ENCODE data around the gene HSPB2.

DNA sequence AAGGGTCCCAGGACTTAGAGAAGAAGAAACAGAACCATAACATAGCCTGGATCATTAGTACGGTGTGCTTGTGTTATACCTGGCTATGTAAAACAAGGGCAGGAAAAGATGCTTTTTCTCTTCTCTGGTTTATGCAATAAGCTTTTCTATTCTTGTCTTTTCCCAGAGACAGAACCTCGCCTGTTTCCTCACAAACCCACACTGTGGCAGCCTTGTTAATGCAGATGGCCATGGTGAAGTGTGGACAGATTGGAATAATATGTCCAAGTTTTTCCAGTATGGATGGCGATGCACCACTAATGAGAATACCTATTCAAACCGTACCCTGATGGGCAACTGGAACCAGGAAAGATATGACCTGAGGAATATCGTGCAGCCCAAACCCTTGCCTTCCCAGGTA lies 30.3 kb upstream of the HSPB2 start:
- no peak for TF ChIP-seq CREM (CRISPR knock-in tag; IDR thresholded peaks at IDR 0.05)
- TF ChIP-seq, protein P1, sequence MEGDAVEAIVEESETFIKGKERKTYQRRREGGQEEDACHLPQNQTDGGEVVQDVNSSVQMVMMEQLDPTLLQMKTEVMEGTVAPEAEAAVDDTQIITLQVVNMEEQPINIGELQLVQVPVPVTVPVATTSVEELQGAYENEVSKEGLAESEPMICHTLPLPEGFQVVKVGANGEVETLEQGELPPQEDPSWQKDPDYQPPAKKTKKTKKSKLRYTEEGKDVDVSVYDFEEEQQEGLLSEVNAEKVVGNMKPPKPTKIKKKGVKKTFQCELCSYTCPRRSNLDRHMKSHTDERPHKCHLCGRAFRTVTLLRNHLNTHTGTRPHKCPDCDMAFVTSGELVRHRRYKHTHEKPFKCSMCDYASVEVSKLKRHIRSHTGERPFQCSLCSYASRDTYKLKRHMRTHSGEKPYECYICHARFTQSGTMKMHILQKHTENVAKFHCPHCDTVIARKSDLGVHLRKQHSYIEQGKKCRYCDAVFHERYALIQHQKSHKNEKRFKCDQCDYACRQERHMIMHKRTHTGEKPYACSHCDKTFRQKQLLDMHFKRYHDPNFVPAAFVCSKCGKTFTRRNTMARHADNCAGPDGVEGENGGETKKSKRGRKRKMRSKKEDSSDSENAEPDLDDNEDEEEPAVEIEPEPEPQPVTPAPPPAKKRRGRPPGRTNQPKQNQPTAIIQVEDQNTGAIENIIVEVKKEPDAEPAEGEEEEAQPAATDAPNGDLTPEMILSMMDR (IDR thresholded peaks at IDR 0.05): no peak
- TF ChIP-seq, protein P2, sequence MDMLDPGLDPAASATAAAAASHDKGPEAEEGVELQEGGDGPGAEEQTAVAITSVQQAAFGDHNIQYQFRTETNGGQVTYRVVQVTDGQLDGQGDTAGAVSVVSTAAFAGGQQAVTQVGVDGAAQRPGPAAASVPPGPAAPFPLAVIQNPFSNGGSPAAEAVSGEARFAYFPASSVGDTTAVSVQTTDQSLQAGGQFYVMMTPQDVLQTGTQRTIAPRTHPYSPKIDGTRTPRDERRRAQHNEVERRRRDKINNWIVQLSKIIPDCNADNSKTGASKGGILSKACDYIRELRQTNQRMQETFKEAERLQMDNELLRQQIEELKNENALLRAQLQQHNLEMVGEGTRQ (CRISPR knock-in tag; IDR thresholded peaks at IDR 0.05): no peak
- TF ChIP-seq, protein P3, sequence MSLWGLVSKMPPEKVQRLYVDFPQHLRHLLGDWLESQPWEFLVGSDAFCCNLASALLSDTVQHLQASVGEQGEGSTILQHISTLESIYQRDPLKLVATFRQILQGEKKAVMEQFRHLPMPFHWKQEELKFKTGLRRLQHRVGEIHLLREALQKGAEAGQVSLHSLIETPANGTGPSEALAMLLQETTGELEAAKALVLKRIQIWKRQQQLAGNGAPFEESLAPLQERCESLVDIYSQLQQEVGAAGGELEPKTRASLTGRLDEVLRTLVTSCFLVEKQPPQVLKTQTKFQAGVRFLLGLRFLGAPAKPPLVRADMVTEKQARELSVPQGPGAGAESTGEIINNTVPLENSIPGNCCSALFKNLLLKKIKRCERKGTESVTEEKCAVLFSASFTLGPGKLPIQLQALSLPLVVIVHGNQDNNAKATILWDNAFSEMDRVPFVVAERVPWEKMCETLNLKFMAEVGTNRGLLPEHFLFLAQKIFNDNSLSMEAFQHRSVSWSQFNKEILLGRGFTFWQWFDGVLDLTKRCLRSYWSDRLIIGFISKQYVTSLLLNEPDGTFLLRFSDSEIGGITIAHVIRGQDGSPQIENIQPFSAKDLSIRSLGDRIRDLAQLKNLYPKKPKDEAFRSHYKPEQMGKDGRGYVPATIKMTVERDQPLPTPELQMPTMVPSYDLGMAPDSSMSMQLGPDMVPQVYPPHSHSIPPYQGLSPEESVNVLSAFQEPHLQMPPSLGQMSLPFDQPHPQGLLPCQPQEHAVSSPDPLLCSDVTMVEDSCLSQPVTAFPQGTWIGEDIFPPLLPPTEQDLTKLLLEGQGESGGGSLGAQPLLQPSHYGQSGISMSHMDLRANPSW (CRISPR knock-in tag; conservative IDR thresholded peaks at IDR 0.05; ENCODE audit: low read depth): no peak
- TF ChIP-seq, protein P4, sequence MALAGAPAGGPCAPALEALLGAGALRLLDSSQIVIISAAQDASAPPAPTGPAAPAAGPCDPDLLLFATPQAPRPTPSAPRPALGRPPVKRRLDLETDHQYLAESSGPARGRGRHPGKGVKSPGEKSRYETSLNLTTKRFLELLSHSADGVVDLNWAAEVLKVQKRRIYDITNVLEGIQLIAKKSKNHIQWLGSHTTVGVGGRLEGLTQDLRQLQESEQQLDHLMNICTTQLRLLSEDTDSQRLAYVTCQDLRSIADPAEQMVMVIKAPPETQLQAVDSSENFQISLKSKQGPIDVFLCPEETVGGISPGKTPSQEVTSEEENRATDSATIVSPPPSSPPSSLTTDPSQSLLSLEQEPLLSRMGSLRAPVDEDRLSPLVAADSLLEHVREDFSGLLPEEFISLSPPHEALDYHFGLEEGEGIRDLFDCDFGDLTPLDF (CRISPR knock-in tag; IDR thresholded peaks at IDR 0.05): no peak
- no peak for TF ChIP-seq SMAD4 (CRISPR knock-in tag; IDR thresholded peaks at IDR 0.05)
- no peak for TF ChIP-seq JUN (CRISPR knock-in tag; IDR thresholded peaks at IDR 0.05)
- TF ChIP-seq RELA (CRISPR knock-in tag; IDR thresholded peaks at IDR 0.05; ENCODE audit: borderline replicate concordance): no peak
- TF ChIP-seq, protein P5, sequence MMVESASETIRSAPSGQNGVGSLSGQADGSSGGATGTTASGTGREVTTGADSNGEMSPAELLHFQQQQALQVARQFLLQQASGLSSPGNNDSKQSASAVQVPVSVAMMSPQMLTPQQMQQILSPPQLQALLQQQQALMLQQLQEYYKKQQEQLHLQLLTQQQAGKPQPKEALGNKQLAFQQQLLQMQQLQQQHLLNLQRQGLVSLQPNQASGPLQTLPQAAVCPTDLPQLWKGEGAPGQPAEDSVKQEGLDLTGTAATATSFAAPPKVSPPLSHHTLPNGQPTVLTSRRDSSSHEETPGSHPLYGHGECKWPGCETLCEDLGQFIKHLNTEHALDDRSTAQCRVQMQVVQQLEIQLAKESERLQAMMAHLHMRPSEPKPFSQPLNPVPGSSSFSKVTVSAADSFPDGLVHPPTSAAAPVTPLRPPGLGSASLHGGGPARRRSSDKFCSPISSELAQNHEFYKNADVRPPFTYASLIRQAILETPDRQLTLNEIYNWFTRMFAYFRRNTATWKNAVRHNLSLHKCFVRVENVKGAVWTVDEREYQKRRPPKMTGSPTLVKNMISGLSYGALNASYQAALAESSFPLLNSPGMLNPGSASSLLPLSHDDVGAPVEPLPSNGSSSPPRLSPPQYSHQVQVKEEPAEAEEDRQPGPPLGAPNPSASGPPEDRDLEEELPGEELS (CRISPR knock-in tag; IDR thresholded peaks at IDR 0.05): no peak
- TF ChIP-seq, protein P6, sequence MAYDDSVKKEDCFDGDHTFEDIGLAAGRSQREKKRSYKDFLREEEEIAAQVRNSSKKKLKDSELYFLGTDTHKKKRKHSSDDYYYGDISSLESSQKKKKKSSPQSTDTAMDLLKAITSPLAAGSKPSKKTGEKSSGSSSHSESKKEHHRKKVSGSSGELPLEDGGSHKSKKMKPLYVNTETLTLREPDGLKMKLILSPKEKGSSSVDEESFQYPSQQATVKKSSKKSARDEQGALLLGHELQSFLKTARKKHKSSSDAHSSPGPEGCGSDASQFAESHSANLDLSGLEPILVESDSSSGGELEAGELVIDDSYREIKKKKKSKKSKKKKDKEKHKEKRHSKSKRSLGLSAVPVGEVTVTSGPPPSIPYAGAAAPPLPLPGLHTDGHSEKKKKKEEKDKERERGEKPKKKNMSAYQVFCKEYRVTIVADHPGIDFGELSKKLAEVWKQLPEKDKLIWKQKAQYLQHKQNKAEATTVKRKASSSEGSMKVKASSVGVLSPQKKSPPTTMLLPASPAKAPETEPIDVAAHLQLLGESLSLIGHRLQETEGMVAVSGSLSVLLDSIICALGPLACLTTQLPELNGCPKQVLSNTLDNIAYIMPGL (CRISPR knock-in tag; IDR thresholded peaks at IDR 0.05): no peak

All from WTC11 (cell line).